GM10266 (cell line): Measurements from ENCODE around the gene EXPH5.

ENCODE experiments used
- DNase-seq: peaks from one replicate; pipeline ENCODE4 v3.0.0; 2012; ENCODE audit errors: extremely low spot score
- CTCF ChIP-seq: IDR thresholded peaks from 2 replicates; pipeline ENCODE4 v1.5.1; 2012; ENCODE audit warnings: mild to moderate bottlenecking, low read depth; ENCODE audit not compliant: control insufficient read depth, insufficient read depth; ENCODE audit errors: missing control alignments

Gene EXPH5

GRCh38 chr11:108491936-108492335 lies 101.6 kb downstream of the EXPH5 start:
- TF ChIP-seq CTCF, result no peak
- DNase-seq, result no peak

- no peak for DNase-seq
- TF ChIP-seq CTCF, result no peak
Measured at GRCh38 chr11:108486828-108487227, 106.7 kb downstream of the EXPH5 start.

GRCh38 chr11:108486331-108486730 lies 107.2 kb downstream of the EXPH5 start:
- no peak for TF ChIP-seq CTCF
- DNase-seq, result no peak

GRCh38 chr11:108483163-108483562 lies 110.4 kb downstream of the EXPH5 start:
- DNase-seq, result no peak
- no peak for TF ChIP-seq CTCF

GRCh38 chr11:108474664-108475463 lies 118.7 kb downstream of the EXPH5 start:
- no peak for TF ChIP-seq CTCF

GRCh38 chr11:108472681-108473080 lies 120.9 kb downstream of the EXPH5 start:
- DNase-seq, result no peak

More at GRCh38 chr11:108474664-108475463, 118.7 kb downstream of the EXPH5 start:
- no peak for DNase-seq

More at GRCh38 chr11:108472681-108473080, 120.9 kb downstream of the EXPH5 start:
- no peak for TF ChIP-seq CTCF
